Hepatocyte (in vitro differentiated cells): ENCODE results near the gene KRI1. TPM values are rescaled to one million over a fixed set of nuclear protein-coding genes. Genes with fewer than 3 reads are reported as not detected.
"Not testable (repeated sequence)": the region's sequence is repeated elsewhere in the genome, so short reads cannot be mapped to it uniquely, and the experiment has no call there.

Experiments used
- DNase-seq: peaks from one replicate; pipeline ENCODE4 v3.0.0-alpha.2; 2016; ENCODE audit warnings: low spot score
- H2AFZ ChIP-seq: fragments of 200-600 bp; sonication (generic); 2 replicates; pipeline ENCODE4 v1.6.0; 2016; ENCODE audit warnings: antibody characterized with exemption, mild to moderate bottlenecking
- H3K27ac ChIP-seq: fragments of 200-600 bp; sonication (generic); 2 replicates; pipeline ENCODE4 v1.5.1; 2016; ENCODE audit warnings: mild to moderate bottlenecking
- H3K27me3 ChIP-seq: fragments of 200-600 bp; sonication (generic); 2 replicates; pipeline ENCODE4 v1.6.1; 2016
- H3K36me3 ChIP-seq: fragments of 200-600 bp; sonication (generic); replicated peaks from 2 replicates; pipeline ENCODE4 v1.5.1; 2016; ENCODE audit warnings: low read depth; ENCODE audit not compliant: insufficient read depth
- H3K4me1 ChIP-seq: fragments of 200-600 bp; sonication (generic); 2 replicates; pipeline ENCODE4 v1.5.1; 2016; ENCODE audit warnings: mild to moderate bottlenecking, moderate library complexity; ENCODE audit not compliant: insufficient read depth
- H3K4me2 ChIP-seq: fragments of 200-600 bp; sonication (generic); 2 replicates; pipeline ENCODE4 v1.6.0; 2016
- H3K4me3 ChIP-seq: fragments of 200-600 bp; sonication (generic); 2 replicates; pipeline ENCODE4 v1.5.1; 2016; ENCODE audit warnings: mild to moderate bottlenecking
- H3K79me2 ChIP-seq: fragments of 200-600 bp; sonication (generic); 2 replicates; pipeline ENCODE4 v1.6.0; 2017; ENCODE audit warnings: mild to moderate bottlenecking
- H3K9me2 ChIP-seq: fragments of 200-600 bp; sonication (generic); replicated peaks from 2 replicates; pipeline ENCODE4 v1.6.0; 2017; ENCODE audit warnings: mild to moderate bottlenecking; ENCODE audit not compliant: insufficient read depth
- H3K9me3 ChIP-seq: fragments of 200-600 bp; sonication (generic); 2 replicates; pipeline ENCODE4 v1.5.1; 2016; ENCODE audit warnings: low read depth, mild to moderate bottlenecking
- H4K20me1 ChIP-seq: fragments of 200-600 bp; sonication (generic); 2 replicates; pipeline ENCODE4 v1.6.0; 2016; ENCODE audit warnings: mild to moderate bottlenecking; ENCODE audit not compliant: insufficient read depth, poor library complexity, severe bottlenecking
- EZH2 ChIP-seq: fragments of 200-600 bp; sonication (generic); IDR thresholded peaks from 2 replicates; pipeline ENCODE4 v1.6.1; 2016; ENCODE audit warnings: antibody characterized with exemption, mild to moderate bottlenecking, borderline replicate concordance
- EZH2phosphoT487 ChIP-seq: fragments of 200-600 bp; sonication (generic); IDR thresholded peaks from one replicate; pipeline ENCODE4 v1.6.1; 2018; ENCODE audit warnings: antibody characterized with exemption, mild to moderate bottlenecking, low read depth, moderate library complexity; ENCODE audit not compliant: unreplicated experiment, severe bottlenecking
- WGBS: methylation state at CpG from one replicate; pipeline ENCODE4 v1.1.6; 2016; ENCODE audit warnings: low lambda C conversion rate; ENCODE audit errors: missing lambda C conversion rate; 5-methylcytosine and 5-hydroxymethylcytosine counted together
- polyA plus RNA-seq: library from polyadenylated mRNA; unstranded; fragments of >200 nt; fragmentation: Nextera tagmentation; extraction: Ambion mirVana; gene quantifications from 2 replicates; pipeline ENCODE4 v1.2.1, GENCODE V29; 2016
- total RNA-seq: library from RNA; depleted of rRNA; stranded (reverse); fragments of >200 nt; gene quantifications from 2 replicates; pipeline ENCODE4 v1.2.3, GENCODE V29; 2014
- TF ChIP-seq, protein P1 (sequence below): fragments of 200-600 bp; sonication (generic); IDR thresholded peaks from 2 replicates; pipeline ENCODE4 v1.5.1; 2016; ENCODE audit warnings: antibody characterized with exemption, mild to moderate bottlenecking; ENCODE audit not compliant: poor library complexity

KRI1 gene
- total and polyA plus RNA-seq, 2 experiments from 2014 or later: 7.8 to 18.3 TPM

DNA sequence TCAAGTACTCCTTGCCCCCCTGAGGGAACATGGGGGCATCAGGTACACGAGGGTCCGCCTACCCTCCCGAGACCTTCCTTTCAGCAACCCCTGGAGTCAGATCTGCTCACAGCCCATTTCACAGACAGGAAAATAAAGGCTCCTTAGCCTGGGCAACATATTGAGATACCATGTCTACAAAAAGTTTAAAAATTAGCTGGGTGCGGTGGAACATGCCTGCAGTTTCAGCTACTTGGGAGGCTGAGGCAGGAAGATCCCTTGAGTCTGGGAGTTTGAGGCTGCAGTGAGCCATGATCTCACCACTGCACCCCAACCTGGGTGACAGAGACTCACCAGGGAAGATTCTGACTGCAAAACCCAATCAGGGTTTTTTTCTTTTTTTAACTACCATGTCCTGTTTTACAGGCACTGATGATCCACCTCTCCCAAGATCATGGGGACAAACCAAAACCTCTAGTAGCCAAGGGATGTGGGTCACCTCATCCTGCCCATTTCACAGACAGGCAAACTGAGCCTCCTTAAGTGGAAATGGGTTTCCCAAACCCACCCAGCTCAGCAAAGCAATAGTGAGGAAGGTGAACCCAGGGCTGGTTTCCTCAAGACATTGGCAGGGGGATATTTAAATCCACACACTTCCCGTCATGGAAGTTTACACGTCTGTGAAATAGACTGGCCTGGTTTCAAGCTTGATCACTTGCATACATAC lies 9.4 kb upstream of the KRI1 start:
- DNase-seq: no peak
- no peaks in the 10 kb centered on the region for H3K9me3 ChIP-seq
- H3K4me1 ChIP-seq: no peaks in the 10 kb centered on the region
- H3K79me2 ChIP-seq: no peaks in the 10 kb centered on the region
- H2AFZ ChIP-seq: no peak overlapping the region
- WGBS: 89% methylated on average over 6 of the region's 6 CpGs
- TF ChIP-seq, protein P1, sequence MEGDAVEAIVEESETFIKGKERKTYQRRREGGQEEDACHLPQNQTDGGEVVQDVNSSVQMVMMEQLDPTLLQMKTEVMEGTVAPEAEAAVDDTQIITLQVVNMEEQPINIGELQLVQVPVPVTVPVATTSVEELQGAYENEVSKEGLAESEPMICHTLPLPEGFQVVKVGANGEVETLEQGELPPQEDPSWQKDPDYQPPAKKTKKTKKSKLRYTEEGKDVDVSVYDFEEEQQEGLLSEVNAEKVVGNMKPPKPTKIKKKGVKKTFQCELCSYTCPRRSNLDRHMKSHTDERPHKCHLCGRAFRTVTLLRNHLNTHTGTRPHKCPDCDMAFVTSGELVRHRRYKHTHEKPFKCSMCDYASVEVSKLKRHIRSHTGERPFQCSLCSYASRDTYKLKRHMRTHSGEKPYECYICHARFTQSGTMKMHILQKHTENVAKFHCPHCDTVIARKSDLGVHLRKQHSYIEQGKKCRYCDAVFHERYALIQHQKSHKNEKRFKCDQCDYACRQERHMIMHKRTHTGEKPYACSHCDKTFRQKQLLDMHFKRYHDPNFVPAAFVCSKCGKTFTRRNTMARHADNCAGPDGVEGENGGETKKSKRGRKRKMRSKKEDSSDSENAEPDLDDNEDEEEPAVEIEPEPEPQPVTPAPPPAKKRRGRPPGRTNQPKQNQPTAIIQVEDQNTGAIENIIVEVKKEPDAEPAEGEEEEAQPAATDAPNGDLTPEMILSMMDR: no peak
- TF ChIP-seq EZH2phosphoT487 (no peak), EZH2 (no peak)
- no peaks in the 10 kb centered on the region for H3K9me2 ChIP-seq
- H3K27me3 ChIP-seq: no peaks in the 10 kb centered on the region
- no peak overlapping the region for H3K4me3 ChIP-seq
- H3K4me2 ChIP-seq: no peak overlapping the region
- no peaks in the 10 kb centered on the region for H4K20me1 ChIP-seq
- no peak overlapping the region for H3K27ac ChIP-seq
- no peaks in the 10 kb centered on the region for H3K36me3 ChIP-seq

DNA sequence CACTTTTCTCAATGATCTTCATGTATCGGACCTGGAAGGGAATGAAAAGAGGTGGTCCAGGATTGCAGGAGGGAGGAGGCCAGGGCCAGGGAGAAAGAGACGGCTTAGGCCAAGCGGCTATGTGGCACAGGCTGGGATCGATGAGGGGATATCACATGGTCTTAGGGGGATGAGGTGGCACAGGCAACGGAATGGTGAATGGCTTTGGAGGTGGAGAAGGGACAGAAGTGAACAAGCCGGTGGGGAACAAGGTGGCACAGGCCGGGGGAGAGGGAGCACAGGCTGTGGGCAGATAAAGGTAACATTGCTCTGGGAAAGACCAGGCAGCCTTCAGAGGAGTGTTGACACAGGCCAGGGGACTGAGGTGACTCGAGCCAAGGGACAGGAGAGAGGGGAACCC lies 8.7 kb upstream of the KRI1 start:
- TF ChIP-seq EZH2 (no peak), EZH2phosphoT487 (no peak)
- TF ChIP-seq, protein P1: no peak
- peaks cover 3% of the 10 kb centered on the region for H3K4me1 ChIP-seq
- H3K4me2 ChIP-seq: no peak overlapping the region
- H3K27ac ChIP-seq: no peak overlapping the region
- no peaks in the 10 kb centered on the region for H3K9me2 ChIP-seq
- 94% methylated on average over 8 of the region's 8 CpGs for whole genome bisulfite sequencing
- no peak overlapping the region for H3K4me3 ChIP-seq
- H2AFZ ChIP-seq: no peak overlapping the region
- H3K9me3 ChIP-seq: no peaks in the 10 kb centered on the region
- H4K20me1 ChIP-seq: no peaks in the 10 kb centered on the region
- no peaks in the 10 kb centered on the region for H3K27me3 ChIP-seq
- no peak for DNase-seq
- H3K36me3 ChIP-seq: no peaks in the 10 kb centered on the region
- H3K79me2 ChIP-seq: no peaks in the 10 kb centered on the region

DNA sequence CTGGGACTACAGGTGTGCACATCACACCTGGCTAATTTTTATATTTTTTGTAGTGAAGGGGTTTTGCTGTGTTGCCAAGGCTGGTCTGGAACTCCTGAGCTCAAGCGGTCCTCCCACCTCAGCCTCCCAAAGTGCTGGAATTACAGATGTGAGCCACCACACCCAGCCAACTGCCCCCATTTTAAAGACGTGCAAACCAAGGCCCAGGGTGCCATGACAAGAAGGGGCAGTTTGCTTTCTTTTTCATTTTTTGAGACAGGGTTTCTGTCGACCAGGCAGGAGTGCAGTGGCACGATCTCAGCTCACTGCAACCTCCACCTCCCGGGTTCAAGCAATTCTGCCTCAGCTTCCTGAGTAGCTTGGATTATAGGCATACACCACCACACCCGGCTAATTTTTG lies 8.0 kb upstream of the KRI1 start:
- H3K27ac ChIP-seq, H3K36me3 ChIP-seq, H3K4me2 ChIP-seq, H4K20me1 ChIP-seq, DNase-seq, H3K9me3 ChIP-seq, H3K27me3 ChIP-seq, H3K79me2 ChIP-seq, H2AFZ ChIP-seq, H3K9me2 ChIP-seq, H3K4me1 ChIP-seq, H3K4me3 ChIP-seq: not testable (repeated sequence)
- WGBS: 97% methylated on average over 6 of the region's 6 CpGs

DNA sequence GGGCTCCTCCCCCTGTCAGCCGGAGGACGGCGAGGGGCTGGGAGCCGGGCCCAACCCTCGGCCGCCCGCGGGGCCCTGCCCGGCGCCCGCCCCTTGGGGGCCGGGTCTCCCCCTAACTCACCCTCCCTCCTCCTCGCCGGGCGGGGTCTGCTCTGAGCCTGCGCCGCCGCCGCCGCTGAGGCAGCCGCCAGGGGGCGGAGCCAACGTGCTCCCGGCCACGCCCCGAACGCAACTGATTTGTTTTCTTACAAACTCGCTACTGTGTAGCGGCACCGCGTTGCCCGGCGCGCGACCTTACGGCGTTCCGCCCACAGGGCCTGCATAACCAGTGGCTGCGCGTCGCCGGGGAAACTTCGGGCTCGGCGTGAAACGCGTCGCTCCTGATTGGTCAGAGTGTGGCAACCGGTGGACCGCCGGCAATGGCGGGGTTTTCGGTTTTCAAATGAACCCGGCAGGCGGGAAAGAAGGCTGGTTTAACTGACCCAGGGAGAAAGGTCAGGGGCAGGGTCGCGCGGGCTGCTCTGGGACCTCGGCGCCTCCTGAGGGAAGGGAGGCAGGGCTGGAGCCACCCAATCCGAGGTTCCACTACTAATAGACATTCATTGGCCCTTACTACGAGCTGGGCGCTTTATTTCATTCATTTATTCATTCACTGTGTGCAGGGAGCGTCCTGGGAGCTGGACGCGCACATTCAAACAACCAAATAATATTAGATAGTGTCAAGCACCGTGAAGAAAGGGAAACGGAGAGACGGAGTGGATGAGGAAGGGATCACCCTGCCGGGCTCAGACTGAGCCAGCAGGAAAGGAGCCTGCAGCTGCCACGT lies 3.2 kb upstream of the KRI1 start, which contains the start of gene CDKN2D:
TSS of gene CDKN2D (minus strand) at position 154 of the 826 bp plus-strand sequence. CDS start 326 bp downstream, outside the sequence.
- Histone ChIP-seq H3K4me1 (peaks cover 16% of the 10 kb centered on the region), H3K9me3 (no peaks in the 10 kb centered on the region), H2AFZ (peak within 1 kb of the TSS; percentile 28), H3K27me3 (no peaks in the 10 kb centered on the region), H3K4me3 (peak within 1 kb of the TSS; percentile 42), H3K36me3 (no peaks in the 10 kb centered on the region), H4K20me1 (no peaks in the 10 kb centered on the region), H3K27ac (peak within 1 kb of the TSS; percentile 27), H3K9me2 (no peaks in the 10 kb centered on the region), H3K79me2 (peaks cover 9% of the 10 kb centered on the region), H3K4me2 (peak within 1 kb of the TSS; percentile 95)
- TF ChIP-seq EZH2 (no peak), EZH2phosphoT487 (no peak)
- TF ChIP-seq, protein P1: no peak
- DNase-seq: peak; percentile 100
- WGBS: 1% methylated on average over 54 of the region's 71 CpGs
